ENCODE measurements around the gene SIDT1. TPM values are rescaled to one million over a fixed set of nuclear protein-coding genes. Genes with fewer than 3 reads are reported as not detected.

Gene SIDT1
- total and polyA plus RNA-seq, 2 donors (not counting 1 experiment from before 2014, with no cell fraction given): 0.01 TPM; not detected in 1

DNA sequence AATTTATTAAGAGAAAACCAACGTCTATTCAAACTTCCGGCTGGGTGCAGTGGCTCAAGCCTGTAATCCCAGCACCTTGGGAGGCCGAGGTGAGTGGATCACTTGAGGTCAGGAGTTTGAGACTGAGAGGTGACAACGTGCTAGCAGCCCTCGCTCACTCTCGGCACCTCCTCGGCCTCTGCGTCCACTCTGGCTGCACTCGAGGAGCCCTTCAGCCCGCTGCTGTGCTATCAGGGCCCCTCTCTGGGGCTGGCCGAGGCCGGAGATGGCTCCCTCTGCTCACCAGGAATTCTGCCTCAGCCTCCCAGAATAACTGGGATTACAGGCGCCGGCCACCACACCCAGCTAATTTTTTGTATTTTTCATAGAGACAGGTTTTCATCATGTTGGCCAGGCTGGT is 105.4 kb downstream of the SIDT1 start:
- TF ChIP-seq, protein P1, sequence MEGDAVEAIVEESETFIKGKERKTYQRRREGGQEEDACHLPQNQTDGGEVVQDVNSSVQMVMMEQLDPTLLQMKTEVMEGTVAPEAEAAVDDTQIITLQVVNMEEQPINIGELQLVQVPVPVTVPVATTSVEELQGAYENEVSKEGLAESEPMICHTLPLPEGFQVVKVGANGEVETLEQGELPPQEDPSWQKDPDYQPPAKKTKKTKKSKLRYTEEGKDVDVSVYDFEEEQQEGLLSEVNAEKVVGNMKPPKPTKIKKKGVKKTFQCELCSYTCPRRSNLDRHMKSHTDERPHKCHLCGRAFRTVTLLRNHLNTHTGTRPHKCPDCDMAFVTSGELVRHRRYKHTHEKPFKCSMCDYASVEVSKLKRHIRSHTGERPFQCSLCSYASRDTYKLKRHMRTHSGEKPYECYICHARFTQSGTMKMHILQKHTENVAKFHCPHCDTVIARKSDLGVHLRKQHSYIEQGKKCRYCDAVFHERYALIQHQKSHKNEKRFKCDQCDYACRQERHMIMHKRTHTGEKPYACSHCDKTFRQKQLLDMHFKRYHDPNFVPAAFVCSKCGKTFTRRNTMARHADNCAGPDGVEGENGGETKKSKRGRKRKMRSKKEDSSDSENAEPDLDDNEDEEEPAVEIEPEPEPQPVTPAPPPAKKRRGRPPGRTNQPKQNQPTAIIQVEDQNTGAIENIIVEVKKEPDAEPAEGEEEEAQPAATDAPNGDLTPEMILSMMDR (conservative IDR thresholded peaks at IDR 0.05 in 1 of 2, IDR thresholded peaks at IDR 0.05 in 1 of 2; ENCODE audit: low read depth in 1 of 2, low read length in 2 of 2): no peak
- no peak for TF ChIP-seq EZH2 (IDR thresholded peaks at IDR 0.05; ENCODE audit: low read length, missing control alignments)
- Histone ChIP-seq H3K9ac (ENCODE audit: insufficient read depth, low read length) (no peak overlapping the region), H3K4me3 (replicated peaks in 1 of 4; ENCODE audit: control extremely low read depth in 1 of 4, insufficient read depth in 1 of 4, low read depth in 3 of 4, low read length in 4 of 4) (no peak overlapping the region), H3K9me3 (ENCODE audit: control insufficient read depth, insufficient read depth, low read depth, low read length) (no peaks in the 10 kb centered on the region), H3K4me1 (ENCODE audit: control insufficient read depth, extremely low read depth, insufficient read depth, low read length) (no peaks in the 10 kb centered on the region), H2AFZ (ENCODE audit: low read length) (no peak overlapping the region), H3K27ac (ENCODE audit: insufficient read depth, low read length) (no peak overlapping the region), H3K27me3 (ENCODE audit: control insufficient read depth, insufficient read depth, low read length) (no peaks in the 10 kb centered on the region), H4K20me1 (ENCODE audit: control insufficient read depth, extremely low read depth, insufficient read depth, low read length) (no peaks in the 10 kb centered on the region), H3K4me2 (ENCODE audit: extremely low read depth, insufficient read depth, low read length) (no peak overlapping the region), H3K79me2 (ENCODE audit: control insufficient read depth, insufficient read depth, low read length) (no peaks in the 10 kb centered on the region), H3K36me3 (ENCODE audit: control insufficient read depth, insufficient read depth, low read length) (no peaks in the 10 kb centered on the region)
- no peak for DNase-seq (ENCODE audit: low read depth in 2 of 2)

DNA sequence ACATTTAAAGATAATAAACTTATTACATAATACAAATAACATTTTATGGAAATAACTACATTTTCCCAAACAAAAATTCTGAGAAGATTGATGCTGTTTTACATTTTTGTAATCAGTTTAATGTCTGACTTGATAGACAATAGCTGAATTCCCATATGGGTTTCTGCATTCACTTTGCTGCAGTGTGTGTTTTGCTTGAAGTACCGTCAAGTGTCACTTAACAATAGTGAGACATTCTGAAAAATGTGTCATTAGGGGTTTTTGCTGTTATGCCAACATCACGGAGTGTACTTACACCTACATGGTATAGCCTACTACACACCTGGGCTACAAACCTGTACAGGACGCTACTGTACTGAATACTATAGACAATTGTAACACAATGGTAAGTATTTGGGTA is 106.6 kb downstream of the SIDT1 start:
- no peak overlapping the region for H3K4me2 ChIP-seq (ENCODE audit: extremely low read depth, insufficient read depth, low read length)
- no peak for DNase-seq (ENCODE audit: low read depth in 2 of 2)
- TF ChIP-seq, protein P1 (conservative IDR thresholded peaks at IDR 0.05 in 1 of 2, IDR thresholded peaks at IDR 0.05 in 1 of 2; ENCODE audit: low read depth in 1 of 2, low read length in 2 of 2): no peak
- no peak for TF ChIP-seq EZH2 (IDR thresholded peaks at IDR 0.05; ENCODE audit: low read length, missing control alignments)
- no peaks in the 10 kb centered on the region for H3K27me3 ChIP-seq (ENCODE audit: control insufficient read depth, insufficient read depth, low read length)
- no peaks in the 10 kb centered on the region for H3K79me2 ChIP-seq (ENCODE audit: control insufficient read depth, insufficient read depth, low read length)
- no peaks in the 10 kb centered on the region for H3K9me3 ChIP-seq (ENCODE audit: control insufficient read depth, insufficient read depth, low read depth, low read length)
- H3K9ac ChIP-seq (ENCODE audit: insufficient read depth, low read length): no peak overlapping the region
- no peak overlapping the region for H3K4me3 ChIP-seq (replicated peaks in 1 of 4; ENCODE audit: control extremely low read depth in 1 of 4, insufficient read depth in 1 of 4, low read depth in 3 of 4, low read length in 4 of 4)
- H3K36me3 ChIP-seq (ENCODE audit: control insufficient read depth, insufficient read depth, low read length): no peaks in the 10 kb centered on the region
- no peak overlapping the region for H3K27ac ChIP-seq (ENCODE audit: insufficient read depth, low read length)
- no peaks in the 10 kb centered on the region for H4K20me1 ChIP-seq (ENCODE audit: control insufficient read depth, extremely low read depth, insufficient read depth, low read length)
- H3K4me1 ChIP-seq (ENCODE audit: control insufficient read depth, extremely low read depth, insufficient read depth, low read length): no peaks in the 10 kb centered on the region
- no peak overlapping the region for H2AFZ ChIP-seq (ENCODE audit: low read length)

DNA sequence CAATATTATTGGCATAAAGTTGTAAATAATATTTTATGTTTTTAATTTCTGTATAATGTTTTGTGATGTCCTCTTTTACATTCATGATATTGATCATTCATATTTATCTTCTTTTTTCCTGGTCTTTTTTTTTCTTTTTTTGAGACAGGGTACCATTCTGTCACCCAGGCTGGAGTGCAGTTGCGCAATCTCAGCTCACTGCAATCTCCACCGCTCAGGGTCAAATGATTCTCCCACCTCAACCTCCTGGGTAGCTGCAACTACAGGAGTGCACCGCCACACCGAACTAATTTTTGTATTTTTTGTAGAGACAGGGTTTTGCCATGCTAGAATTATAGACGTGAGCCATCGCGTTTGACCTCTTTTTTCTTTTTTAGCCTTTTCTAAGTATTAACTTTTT is 111.2 kb downstream of the SIDT1 start:
- Histone ChIP-seq H3K9ac (ENCODE audit: insufficient read depth, low read length) (no peak overlapping the region), H3K4me1 (ENCODE audit: control insufficient read depth, extremely low read depth, insufficient read depth, low read length) (no peaks in the 10 kb centered on the region), H4K20me1 (ENCODE audit: control insufficient read depth, extremely low read depth, insufficient read depth, low read length) (no peaks in the 10 kb centered on the region), H3K79me2 (ENCODE audit: control insufficient read depth, insufficient read depth, low read length) (no peaks in the 10 kb centered on the region), H3K27ac (ENCODE audit: insufficient read depth, low read length) (no peak overlapping the region), H3K36me3 (ENCODE audit: control insufficient read depth, insufficient read depth, low read length) (no peaks in the 10 kb centered on the region), H3K9me3 (ENCODE audit: control insufficient read depth, insufficient read depth, low read depth, low read length) (no peaks in the 10 kb centered on the region), H2AFZ (ENCODE audit: low read length) (no peak overlapping the region), H3K4me3 (replicated peaks in 1 of 4; ENCODE audit: control extremely low read depth in 1 of 4, insufficient read depth in 1 of 4, low read depth in 3 of 4, low read length in 4 of 4) (no peak overlapping the region), H3K27me3 (ENCODE audit: control insufficient read depth, insufficient read depth, low read length) (no peaks in the 10 kb centered on the region), H3K4me2 (ENCODE audit: extremely low read depth, insufficient read depth, low read length) (no peak overlapping the region)
- DNase-seq (ENCODE audit: low read depth in 2 of 2): no peak
- TF ChIP-seq EZH2 (IDR thresholded peaks at IDR 0.05; ENCODE audit: low read length, missing control alignments): no peak
- TF ChIP-seq, protein P1 (conservative IDR thresholded peaks at IDR 0.05 in 1 of 2, IDR thresholded peaks at IDR 0.05 in 1 of 2; ENCODE audit: low read depth in 1 of 2, low read length in 2 of 2): no peak

Data from fibroblast of lung (primary cell).